K562 (cell line): ENCODE data around the gene DHRS11.

Experiments
- GTF2F1 ChIP-seq: IDR thresholded peaks from 2 replicates; pipeline ENCODE4 v1.6.1; 2011; ENCODE audit warnings: low read depth, low read length, improper control_type of control experiment
- NFYB ChIP-seq: IDR thresholded peaks from 2 replicates; pipeline ENCODE4 v1.6.1; 2011; ENCODE audit warnings: mild to moderate bottlenecking, moderate library complexity; ENCODE audit not compliant: insufficient read length; ENCODE audit errors: extremely low read depth

DNA sequence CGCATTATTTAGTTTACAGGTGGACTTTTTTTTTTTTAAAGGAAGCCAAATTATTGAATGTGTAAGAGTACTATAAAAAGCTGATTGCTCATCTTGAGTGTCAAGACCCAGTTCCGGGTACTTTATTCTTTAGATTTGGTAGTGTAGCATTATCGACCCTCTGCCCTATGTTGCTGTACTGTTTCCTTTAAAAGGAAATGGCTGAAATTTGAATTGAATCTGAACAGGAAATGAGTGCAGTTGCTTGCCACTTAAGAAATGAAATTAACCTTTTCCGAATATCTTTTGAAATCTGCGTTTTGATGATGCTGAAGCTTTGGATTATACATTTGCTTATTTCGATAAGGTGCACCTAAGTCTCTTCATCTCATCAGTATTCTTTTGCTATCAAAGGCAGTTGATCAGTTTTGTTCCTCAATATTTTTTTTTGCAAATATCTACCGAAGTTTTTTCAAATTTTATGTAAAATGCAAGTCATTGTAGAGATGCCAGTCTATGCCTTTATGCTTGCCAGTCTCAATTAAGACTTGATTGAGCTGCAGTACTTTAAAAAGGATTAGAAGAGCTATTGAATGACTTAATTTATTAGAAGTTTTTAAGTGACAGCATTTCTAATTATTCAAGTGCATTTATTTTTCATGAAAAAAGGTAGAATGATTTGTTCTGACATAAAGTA is 45.1 kb upstream of the DHRS11 start:
- TF ChIP-seq NFYB (no peak), GTF2F1 (no peak)
